Dedifferentiated amniotic fluid mesenchymal stem cell (primary cell): ENCODE data around the gene LSG1.

Source experiments
- DNase-seq: peaks from one replicate; pipeline ENCODE4 v3.0.0-alpha.2; 2016; ENCODE audit errors: extremely low spot score

Gene LSG1

DNA sequence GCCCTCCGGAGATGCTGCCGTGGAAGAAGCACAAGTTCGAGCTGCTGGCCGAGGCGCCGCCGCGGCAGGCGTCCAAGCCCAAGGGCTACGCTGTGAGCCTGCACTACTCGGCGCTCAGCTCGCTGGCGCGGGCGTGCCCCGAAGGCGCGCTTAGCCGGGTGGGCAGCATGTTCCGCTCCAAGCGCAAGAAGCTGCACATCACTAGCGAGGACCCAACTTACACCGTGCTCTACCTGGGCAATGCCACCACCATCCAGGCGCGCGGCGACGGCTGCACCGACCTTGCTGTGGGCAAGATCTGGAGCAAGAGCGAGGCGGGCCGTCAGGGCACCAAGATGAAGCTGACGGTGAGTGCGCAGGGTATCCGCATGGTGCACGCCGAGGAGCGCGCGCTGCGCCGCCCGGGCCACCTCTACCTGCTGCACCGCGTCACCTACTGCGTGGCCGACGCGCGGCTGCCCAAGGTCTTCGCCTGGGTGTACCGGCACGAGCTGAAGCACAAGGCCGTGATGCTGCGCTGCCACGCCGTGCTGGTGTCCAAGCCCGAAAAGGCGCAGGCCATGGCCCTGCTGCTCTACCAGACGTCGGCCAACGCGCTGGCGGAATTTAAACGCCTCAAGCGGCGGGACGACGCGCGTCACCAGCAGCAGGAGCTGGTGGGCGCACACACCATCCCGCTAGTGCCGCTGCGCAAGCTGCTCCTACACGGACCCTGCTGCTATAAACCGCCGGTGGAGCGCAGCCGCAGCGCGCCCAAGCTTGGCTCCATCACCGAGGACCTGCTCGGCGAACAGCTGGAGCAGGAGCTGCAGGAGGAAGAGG lies 15.0 kb upstream of the LSG1 start:
- no peak for DNase-seq

DNA sequence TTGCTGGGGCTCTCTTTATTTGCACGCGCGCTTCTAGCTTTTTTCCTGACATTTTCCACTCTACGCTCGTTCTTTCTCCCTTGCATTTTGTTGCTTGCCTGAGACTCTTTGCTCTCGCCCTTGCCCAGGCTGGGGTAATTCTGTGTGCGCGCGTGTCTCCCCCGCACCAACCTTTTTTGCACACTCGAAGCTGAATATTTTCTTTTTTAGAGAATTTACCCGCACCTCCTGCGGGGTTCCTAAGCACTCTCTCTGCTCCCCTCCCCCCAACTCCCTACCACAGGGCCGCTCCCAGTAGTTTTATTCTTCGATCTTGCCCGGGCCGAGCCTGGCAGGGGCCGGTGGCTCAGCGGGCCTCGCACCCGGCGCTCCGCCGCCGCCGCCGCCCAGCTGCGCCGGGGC lies 14.4 kb upstream of the LSG1 start:
- no peak for DNase-seq

DNA sequence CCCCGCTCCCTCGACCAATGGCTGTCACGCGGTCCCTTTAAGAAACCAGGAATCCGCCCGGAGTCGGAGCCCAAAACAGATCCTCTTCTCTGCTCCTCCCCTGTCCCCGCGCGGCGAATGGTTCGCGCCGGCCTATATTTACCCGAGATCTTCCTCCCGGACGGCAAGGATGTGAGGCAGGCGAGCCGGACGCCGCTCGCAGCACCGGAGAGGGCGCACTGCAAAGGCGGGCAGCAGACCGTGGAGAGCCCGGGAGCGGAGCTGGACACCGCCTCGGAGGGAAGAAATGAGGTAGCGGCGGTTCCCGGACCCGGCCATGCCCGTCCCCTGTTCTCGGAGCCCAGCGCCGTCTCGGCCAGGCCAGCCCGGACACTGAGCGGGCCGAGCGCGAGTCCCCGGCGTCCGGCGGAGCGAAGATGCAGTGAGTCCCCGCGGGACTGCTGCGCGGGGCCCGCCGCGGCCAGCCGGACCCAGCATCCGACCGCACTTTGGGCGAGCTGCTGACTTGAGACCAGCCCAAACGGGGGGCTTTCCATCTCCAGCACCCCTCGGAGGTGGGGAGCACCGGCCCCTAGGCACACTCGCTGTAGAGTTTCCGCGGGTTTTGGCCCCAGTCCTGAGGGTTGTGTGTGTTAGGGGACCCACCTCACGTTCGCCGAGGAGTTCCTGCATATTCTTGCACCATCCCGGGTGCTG lies 13.9 kb upstream of the LSG1 start, which contains the start of gene FAM43A:
TSS of gene FAM43A (plus strand) at position 166 of the 696 bp plus-strand sequence. CDS start 944 bp downstream, outside the sequence.
- DNase-seq: peak; percentile 95

DNA sequence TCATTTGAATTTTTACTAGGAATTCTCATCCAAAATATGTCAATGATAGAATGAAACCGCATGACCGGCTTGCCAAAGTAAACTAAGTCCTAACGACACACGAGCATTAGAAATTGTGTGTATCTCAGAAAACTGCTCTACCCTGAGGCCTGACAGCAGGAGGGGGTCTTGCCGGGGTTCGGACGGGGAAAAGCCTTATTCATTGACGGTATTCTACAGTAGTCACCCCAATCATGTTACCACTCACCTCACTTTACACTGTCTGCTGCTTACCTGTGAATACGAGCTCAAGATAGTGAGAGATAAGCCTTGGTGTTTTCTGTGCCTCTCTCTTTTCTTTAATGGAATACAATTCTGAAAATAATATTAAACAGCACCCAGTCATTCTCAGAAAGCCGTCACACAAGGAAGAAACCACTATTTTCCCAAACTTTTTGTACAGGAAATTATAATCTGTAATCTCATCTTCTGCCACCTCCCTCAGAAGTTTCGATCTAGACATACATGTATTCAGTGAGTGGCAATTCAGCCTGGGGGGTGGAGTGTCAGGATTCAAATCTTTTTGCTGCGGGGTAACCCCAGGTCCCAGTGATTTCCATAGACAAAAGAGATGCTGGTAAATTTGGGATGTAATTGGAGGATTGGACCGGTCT lies 13.2 kb upstream of the LSG1 start:
- DNase-seq: no peak

DNA sequence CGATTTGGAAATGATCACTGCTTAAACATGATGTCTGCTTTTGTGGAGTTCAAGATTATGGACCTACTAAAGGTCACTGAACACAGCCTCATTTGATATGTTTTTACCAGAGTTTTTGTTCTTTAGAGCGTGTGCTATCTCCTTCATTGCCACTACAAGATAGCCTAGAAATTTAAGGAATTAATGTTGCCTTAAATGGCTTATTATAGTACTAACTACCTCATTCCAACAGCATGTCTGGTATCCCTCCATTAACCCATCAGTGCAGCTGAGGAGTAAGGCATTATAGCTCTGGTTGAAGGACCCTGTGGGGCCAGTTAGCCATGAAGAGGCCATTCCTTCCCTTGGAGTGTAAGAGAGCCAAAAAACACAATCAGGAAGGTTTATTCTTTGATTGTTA lies 11.4 kb upstream of the LSG1 start:
- DNase-seq: no peak

DNA sequence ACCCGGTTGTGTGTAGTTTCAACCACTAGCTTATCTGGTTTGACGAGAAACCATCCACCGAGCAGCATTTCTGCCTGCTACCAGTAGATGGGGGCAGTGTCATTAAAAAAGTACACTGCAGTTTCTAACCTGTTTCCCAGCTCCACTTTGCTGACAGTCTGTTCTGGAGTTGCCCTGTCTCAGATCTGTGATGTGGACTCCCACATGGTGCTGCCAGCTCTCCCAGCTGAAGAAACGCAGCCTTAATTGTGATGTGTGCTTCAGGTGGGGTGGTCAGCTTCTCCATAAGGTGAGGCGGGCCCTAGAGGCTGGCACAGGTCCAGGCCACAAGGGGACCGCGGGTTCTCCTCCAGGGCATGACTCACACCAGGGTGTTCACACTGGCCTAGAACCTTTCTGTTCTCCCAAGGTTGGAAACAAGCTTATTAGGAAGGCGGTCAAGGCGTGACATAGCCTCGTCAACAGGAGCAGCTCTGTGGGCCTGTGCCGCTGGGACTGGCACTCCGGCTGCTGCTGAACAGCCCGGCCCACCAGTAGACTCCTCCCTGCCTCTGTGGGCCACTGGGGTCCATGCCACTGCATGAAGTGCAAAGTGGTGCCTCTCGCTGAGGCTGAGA lies 10.8 kb upstream of the LSG1 start:
- peak; percentile 88 for DNase-seq

DNA sequence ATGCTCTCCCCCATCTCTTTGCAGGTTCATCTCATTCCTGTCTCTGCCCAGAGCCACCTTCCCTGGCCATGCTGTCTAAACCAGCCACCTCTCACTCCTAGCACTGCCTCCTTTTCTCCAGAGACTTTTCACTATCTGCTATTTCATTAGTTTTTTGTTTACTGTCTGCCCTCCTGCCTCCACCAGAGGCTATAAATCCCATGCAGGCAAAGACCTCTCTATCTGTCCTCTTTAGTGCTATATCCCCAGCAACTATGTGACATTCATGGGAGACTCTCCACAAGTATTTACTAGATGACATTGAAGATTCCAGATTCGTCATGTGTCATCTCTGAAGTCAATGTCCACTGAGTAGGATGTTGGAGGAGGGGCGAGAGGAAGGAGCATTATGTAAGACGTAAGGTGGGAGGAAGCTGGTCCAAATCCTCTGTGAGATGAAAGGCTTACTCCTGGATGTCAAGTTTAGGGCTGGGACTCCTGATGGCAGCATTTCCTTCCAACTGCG lies 10.2 kb upstream of the LSG1 start:
- DNase-seq: no peak

DNA sequence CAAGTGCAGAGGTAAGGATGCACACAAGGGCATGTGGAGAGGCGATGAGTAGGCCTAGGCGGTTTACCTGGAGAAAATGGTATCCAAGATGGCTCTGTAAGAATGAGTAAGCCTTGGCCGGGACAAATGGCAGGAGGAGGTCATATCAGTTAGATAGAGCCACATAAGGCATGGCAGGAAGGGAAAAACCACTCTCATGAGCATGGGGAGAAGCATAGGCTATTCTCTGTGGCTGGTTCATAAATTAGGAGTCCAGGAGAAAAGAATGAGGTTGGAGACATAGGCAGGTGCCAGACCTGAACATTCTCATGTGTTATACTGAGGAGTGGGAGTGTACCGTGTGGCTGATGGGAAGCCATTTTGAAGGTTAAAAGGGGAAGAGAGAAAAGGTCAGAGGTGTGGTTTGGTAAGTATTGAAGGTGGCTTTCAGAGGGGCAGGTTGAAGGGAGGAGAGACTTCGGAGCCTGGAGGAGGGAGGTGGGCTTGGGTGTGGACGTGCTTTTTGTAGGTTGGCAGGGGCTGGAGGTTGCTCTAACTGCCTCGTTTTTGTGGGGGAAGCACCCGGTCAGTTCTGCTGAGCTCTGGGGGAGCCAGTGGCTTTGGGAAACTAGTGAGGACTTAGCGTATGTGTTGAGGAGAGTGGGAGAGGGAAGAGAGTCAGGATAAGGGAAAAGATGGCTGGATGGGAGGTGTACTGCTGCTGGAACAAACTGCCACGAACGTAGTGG lies 9.1 kb upstream of the LSG1 start:
- no peak for DNase-seq

DNA sequence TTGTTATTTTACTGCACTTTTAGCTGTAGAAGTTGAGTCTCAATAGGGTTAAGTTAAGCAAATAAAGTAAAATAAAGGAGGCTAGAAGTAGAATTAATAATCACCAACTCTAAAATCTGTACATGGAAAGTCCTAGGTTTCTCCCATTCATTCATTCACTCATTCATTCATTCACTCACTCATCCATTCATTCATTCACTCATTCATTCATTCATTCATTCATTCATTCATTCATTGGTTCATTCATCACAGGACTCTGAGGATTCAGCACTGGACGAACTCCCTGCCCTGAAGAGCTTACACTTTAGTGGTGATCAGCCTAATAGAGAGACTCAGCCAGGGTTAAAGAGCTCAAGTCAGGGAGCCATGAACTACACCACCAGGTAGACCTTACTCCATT lies 4.5 kb upstream of the LSG1 start:
- DNase-seq: no peak

DNA sequence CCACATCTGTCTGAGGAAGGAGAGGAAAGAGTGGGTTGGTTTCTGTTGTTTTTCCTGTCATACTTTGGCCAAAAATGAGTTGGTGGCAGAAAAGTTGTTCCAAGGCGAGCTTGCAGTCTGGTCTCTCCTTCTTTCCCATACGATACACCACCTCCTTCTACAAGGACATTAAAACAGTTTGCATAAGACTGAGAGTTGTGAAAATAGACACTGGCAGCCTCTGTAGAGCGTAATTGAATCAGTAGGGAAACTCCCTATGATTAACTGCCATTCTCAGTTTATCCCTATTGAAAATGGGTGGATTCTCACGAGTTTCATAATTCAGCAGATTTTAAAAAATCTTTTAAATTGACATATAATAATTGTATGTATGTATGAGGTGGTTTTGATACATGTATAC lies 3.7 kb upstream of the LSG1 start:
- no peak for DNase-seq

DNA sequence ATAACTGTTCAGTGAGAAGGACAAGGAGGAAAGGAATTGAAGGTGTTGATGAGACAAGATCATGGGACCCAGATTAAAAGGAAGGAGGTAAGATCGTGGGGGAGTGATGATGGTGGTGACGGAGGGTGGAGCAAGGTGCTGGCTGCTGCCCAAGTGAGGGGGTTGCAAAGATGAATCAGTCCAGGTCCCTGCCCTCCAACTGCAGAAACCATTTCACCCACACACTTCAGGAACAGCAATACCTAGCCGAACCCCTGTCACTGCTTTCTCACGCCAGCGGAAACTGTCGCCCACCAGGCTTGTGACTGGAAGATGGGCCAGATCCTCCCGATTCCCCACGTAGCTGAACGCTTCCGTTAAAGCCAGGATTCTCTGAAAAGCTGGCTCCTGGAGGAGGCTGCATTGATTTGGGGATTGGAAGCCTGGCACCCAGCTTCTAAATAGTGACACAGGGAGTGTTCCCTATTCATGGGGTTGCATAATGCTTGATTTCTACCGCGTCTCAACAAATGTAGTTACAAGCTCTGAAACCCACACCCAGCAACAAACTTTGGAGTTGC lies 3.2 kb upstream of the LSG1 start:
- no peak for DNase-seq

DNA sequence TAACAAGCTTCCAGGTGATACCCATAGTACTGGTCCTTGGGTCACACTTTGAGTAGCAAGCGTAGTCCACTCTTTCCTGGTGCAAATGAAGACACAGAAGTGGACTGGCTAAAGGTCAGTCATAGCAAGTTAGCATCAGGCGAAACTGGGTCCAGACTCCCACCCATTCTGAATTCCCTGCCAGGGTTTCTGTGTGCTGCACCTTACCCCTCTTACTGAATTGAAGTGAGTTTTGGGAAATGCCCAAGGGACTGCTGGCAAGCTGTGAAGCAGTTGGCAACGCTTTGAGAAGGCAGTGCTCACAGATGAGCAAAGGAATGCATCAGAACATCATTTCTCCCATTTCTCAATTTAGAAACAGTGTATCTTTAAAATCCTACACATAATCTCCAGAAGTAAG lies 1.8 kb upstream of the LSG1 start:
- no peak for DNase-seq

DNA sequence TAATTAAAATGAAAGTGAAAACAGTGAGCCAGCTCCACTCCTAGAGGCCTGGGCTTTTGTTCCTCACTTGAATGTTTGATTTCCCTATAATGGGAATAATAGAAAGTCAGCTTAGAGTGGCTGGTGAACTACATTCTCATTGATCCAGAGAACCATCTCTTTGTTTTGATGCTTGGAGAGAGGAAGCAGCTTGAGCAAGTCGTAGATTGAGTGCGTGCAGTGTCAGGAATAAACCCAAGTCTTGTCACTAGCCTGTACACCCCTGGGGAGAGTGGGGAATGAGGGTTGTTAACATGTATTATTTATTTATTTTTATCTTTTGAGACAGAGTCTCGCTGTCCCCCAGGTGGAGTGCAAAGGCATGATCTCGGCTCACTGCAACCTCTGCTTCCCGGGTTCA lies 885 bp upstream of the LSG1 start:
- DNase-seq: no peak

DNA sequence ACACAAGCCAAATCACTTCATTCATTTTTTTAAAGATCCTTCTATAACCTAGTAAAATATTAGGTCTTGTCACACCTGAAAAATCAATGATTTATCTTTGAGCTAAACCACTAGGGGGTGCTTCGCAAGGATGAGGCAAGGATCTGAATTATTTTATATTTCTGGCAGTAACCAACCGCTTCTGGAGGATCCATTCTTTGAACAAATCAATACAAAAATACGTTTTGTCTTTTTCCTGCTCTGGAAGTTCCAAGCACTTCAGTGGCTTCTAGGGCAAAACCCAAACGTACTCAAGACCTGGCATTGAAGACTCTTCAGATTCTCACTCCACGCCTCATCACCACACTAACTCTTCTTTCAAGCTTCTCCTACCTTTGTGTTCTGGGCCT lies 486 bp downstream of the LSG1 start:
- peak; percentile 45 for DNase-seq

DNA sequence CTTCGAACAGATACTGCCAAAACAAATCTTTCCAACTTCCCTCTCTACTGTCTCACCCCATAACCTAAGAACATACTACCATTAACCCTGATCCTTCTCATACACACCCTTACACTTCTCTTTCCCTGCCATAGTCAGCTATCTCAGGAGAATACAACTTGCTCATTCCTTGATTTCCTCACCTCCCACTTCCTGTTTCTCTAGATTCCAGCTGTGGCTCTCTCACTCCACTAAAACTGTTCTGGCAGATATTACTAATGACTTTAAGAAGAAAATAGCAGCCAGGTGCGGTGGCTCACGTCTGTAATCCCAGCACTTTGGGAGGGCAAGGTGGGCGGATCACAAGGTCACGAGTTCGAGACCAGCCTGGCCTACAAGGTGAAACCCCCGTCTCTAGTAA lies 4.6 kb downstream of the LSG1 start:
- no peak for DNase-seq

DNA sequence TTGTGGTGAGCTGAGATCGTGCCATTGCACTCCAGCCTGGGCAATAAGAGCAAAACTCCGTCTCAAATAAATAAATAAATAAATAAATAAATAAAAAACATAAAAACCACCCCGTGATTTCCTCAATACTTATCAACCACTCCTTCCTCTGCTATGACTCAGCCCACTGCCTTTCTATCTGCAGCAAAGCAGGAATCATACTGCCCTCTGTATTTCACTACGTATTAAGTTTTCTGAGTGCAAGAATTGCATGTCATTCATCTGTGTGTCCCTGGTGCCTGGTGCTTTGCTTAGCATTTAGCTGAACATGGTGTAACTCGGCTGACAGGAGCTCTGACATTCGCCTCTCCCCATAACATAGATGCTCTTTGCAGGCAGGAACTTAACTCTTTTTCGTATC lies 7.1 kb downstream of the LSG1 start:
- no peak for DNase-seq

DNA sequence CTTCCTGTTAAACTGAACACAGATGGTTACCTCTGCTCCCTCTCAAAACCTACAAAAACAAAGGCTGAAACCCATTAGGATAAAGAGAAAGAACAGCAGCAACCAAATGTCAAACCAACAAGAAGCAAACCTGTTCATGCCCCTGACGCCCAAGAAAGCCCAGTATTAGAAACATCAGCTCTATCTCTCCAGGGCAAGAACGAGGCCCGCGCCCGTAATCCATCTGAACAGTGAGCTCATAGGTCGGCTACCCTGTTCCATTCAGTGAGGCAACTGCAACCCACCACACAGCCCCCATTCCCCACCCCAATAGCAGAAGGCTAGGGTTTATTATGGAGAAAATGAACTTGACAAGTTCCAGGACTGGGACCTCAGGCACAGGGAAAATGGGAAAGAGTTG lies 10.0 kb downstream of the LSG1 start:
- DNase-seq: no peak

DNA sequence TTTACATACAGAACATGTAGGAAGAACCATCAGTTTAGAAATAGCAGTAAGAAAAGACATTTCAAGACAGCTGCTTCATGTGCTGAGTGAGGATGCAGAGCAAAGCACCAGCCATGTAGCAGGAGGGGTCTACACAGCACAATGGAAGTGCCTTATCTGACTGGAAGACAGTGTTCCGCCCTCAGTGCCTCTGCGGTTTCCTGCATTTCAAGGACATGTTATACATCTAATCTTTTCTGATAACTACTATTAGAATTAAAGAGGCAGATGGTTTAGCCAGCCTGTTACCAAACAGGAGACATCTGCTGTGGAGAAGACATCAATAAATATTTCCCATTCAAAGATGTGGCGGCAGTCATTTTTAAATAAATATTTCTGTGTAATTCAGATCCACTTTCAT lies 10.6 kb downstream of the LSG1 start:
- no peak for DNase-seq

DNA sequence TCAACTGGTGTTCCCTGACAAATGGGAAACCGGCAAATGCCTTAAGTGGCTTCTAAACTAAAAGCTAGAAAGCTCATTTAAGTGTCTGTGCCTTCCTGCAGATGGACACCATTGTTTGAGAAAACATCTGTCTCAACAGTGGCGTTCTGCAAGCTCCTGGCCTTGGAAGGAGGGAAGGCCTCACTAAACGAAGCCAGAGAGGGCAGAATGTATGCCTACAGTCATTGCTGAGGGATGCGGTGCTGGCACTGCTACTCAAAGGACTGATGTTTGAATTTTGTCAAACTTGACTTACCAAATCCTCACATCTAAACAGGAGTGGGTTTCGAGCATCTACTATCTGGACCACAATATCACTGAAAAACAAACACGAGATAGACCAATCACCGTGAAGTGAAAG lies 12.2 kb downstream of the LSG1 start:
- DNase-seq: no peak

DNA sequence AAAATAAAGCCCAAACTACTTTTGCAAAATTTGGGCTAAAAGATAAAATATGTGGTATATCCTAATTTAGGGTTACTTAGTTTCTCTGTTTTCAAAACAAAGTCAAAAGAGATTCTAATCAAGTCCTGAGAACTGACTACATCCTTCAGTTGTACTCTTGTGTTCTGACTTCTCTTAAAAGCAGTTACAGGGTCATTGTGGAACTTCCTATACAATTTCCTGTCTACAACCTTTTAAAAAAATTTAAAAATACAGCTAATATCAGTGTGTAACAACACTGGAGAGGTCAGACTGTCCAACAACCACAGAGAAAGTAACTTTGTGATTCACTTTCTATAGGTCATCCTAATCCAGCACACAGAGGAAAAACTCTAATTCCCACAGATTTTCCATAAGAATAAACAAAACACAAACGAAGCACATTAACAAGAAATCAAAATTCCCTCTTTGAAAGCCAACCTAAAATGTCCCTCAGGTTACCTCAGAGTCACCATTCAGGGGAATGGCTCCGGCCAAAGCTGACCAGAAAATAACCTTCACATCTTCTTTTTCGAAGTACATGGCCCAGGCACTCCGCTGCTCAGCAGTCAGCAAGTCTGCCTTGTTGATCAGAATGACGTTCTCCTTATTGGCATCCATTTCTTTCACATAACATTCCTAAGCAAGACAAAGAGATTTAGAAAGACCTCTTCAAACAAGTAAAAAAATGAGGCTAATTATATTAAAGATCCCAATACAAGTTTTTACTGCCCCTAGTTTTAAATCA lies 13.3 kb downstream of the LSG1 start:
- no peak for DNase-seq
